ENCODE results near the gene LRRC70.
"Not testable (repeated sequence)": the region's sequence is repeated elsewhere in the genome, so short reads cannot be mapped to it uniquely, and the experiment has no call there.

Gene LRRC70

DNA sequence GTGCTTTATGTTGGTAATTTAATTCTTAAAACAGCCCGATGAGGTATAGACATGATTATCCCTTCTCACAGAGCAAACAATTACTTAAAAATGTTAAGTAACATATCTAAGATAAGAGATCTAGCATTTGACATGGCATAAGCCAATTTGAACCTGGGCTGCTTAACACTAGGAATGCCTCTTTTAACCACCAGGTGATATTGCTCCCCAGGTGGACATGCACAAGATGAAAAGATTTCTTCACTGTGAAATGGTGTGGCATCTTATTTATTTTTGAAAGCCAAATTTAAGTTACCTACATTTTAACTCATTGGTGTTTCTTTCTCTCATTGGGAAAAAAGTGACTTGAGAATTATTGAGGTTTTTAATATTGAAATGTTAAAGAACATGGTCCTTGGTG, 15.8 kb upstream of the LRRC70 start:
- no peak overlapping the region for H3K9ac ChIP-seq (ENCODE audit: insufficient read length, low read depth)
- H3K4me1 ChIP-seq (ENCODE audit: insufficient read depth, insufficient read length), result no peaks in the 10 kb centered on the region
- DNase-seq (ENCODE audit: low read depth, low spot score), result no peak
- no peaks in the 10 kb centered on the region for H3K27me3 ChIP-seq (ENCODE audit: insufficient read depth, insufficient read length)
- no peaks in the 10 kb centered on the region; the same call in 1 of the 2 replicates for H3K9me3 ChIP-seq (ENCODE audit: insufficient read depth, low read length)
- H3K4me3 ChIP-seq (ENCODE audit: insufficient read length, low read depth), result no peak overlapping the region
- H3K36me3 ChIP-seq (ENCODE audit: insufficient read depth, insufficient read length, low read length), result peaks cover 14% of the 10 kb centered on the region
- TF ChIP-seq YY1 (IDR thresholded peaks at IDR 0.05; ENCODE audit: insufficient read depth, insufficient read length), result no peak

DNA sequence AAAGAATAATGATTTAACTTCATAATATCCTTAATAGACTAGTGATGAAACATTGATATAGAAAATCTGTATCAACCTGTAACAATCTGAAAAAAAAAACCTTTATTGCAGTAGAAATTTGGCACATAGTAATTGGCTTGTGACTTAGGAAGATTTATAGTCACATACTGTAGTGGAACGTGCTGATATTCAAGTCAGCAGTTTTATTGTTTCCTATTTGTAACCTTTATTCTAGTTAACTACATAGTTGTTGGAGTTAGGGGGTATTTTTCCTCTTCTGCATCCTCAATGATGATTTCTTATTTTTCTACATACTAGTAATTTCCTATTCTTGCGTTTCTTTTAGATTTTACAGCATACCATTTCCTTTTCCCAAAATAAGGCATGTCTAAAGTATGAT, 14.5 kb upstream of the LRRC70 start:
- H3K4me3 ChIP-seq (ENCODE audit: insufficient read length, low read depth), result no peak overlapping the region
- no peak overlapping the region for H3K9ac ChIP-seq (ENCODE audit: insufficient read length, low read depth)
- H3K27me3 ChIP-seq (ENCODE audit: insufficient read depth, insufficient read length), result no peaks in the 10 kb centered on the region
- no peak for TF ChIP-seq SUZ12 (IDR thresholded peaks at IDR 0.05; ENCODE audit: extremely low read depth, insufficient read depth, insufficient read length)
- no peak for TF ChIP-seq YY1 (IDR thresholded peaks at IDR 0.05; ENCODE audit: insufficient read depth, insufficient read length)
- no peak for TF ChIP-seq ZNF274 (IDR thresholded peaks at IDR 0.05; ENCODE audit: low read depth, low read length)
- no peaks in the 10 kb centered on the region for H3K4me1 ChIP-seq (ENCODE audit: insufficient read depth, insufficient read length)
- H3K9me3 ChIP-seq (ENCODE audit: insufficient read depth, low read length), result no peaks in the 10 kb centered on the region; the same call in 1 of the 2 replicates
- H3K36me3 ChIP-seq (ENCODE audit: insufficient read depth, insufficient read length, low read length), result peaks cover 10% of the 10 kb centered on the region
- no peak for DNase-seq (ENCODE audit: low read depth, low spot score)

DNA sequence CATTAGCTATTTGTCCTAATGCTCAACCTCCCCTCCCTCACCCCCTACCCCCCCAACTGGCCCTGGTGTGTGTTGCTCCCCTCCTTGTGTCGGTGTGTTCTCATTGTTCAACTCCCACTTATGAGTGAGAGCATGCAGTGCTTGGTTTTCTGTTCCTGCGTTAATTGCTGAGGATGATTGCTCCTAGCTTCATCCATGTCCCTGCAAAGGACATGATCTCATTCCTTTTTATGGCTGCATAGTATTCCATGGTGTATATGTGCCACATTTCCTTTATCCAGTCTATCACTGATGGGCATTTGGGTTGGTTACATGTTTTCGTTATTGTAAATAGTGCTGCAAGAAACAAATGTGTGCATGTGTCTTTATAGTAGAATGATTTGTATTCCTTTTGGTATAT, 12.9 kb upstream of the LRRC70 start:
- H3K9ac ChIP-seq (ENCODE audit: insufficient read length, low read depth); H3K4me3 ChIP-seq (ENCODE audit: insufficient read length, low read depth); H3K27me3 ChIP-seq (ENCODE audit: insufficient read depth, insufficient read length); H3K36me3 ChIP-seq (ENCODE audit: insufficient read depth, insufficient read length, low read length); H3K4me1 ChIP-seq (ENCODE audit: insufficient read depth, insufficient read length); H3K9me3 ChIP-seq (ENCODE audit: insufficient read depth, low read length); DNase-seq (ENCODE audit: low read depth, low spot score): not testable (repeated sequence)

DNA sequence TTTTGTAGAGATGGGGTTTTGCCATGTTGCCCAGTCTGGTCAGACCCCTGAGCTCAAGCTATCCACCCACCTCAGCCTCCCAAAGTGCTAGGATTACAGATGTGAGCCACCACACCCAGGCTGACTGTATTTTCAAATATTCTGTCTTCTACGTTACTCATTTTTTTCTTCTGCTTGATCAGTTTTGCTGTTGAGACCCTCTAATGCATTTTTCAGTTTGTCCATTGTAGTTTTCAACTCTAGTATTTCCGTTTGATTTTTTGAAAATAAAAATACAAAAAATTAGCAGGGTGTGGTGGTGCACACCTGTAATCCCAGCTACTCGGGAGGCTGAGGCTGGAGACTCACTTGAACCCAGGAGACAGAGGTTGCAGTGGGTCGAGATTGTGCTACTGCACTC, 10.5 kb upstream of the LRRC70 start:
- Histone ChIP-seq H3K9me3 (ENCODE audit: insufficient read depth, low read length) (no peaks in the 10 kb centered on the region; the same call in 1 of the 2 replicates), H3K36me3 (ENCODE audit: insufficient read depth, insufficient read length, low read length) (peaks cover 6% of the 10 kb centered on the region), H3K9ac (ENCODE audit: insufficient read length, low read depth) (no peak overlapping the region), H3K27me3 (ENCODE audit: insufficient read depth, insufficient read length) (no peaks in the 10 kb centered on the region), H3K4me1 (ENCODE audit: insufficient read depth, insufficient read length) (no peaks in the 10 kb centered on the region), H3K4me3 (ENCODE audit: insufficient read length, low read depth) (no peak overlapping the region)
- no peak for TF ChIP-seq YY1 (IDR thresholded peaks at IDR 0.05; ENCODE audit: insufficient read depth, insufficient read length)
- no peak for TF ChIP-seq SUZ12 (IDR thresholded peaks at IDR 0.05; ENCODE audit: extremely low read depth, insufficient read depth, insufficient read length)
- no peak for TF ChIP-seq ZNF274 (IDR thresholded peaks at IDR 0.05; ENCODE audit: low read depth, low read length)
- DNase-seq (ENCODE audit: low read depth, low spot score), result no peak

DNA sequence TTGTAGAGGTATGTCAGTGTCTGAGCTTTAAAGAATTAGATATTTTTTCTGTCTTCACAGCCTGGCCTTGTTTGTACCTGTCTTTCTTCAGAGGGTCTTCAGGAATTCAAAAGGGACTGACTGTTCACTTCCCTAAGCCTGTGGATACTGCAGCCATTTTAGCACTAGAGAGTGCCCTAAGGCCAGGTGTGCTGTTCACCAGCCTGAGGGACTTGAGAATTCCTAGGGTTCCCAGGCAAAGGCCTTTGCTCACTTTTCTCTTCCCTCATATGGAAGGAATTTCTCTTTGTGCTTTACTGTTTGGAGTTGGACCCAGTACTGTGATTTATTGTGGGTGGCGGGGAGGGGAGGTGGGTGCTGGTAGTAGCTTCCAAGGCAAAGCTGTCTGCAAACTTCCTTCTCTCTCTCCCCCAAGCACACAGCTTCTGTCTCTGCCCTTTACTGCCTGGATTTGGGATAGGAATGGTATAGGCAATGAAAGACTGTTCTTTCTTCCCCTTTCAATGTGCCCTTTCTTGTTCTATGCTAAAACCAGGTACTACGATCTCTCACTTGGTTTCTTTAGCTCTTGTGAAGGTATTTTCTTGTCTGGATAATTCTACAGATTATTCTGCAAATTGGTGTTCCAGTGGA, 9.7 kb upstream of the LRRC70 start:
- Histone ChIP-seq H3K9me3 (ENCODE audit: insufficient read depth, low read length) (no peaks in the 10 kb centered on the region; the same call in 1 of the 2 replicates), H3K4me3 (ENCODE audit: insufficient read length, low read depth) (no peak overlapping the region), H3K36me3 (ENCODE audit: insufficient read depth, insufficient read length, low read length) (peaks cover 6% of the 10 kb centered on the region), H3K4me1 (ENCODE audit: insufficient read depth, insufficient read length) (no peaks in the 10 kb centered on the region), H3K27me3 (ENCODE audit: insufficient read depth, insufficient read length) (no peaks in the 10 kb centered on the region), H3K9ac (ENCODE audit: insufficient read length, low read depth) (no peak overlapping the region)
- TF ChIP-seq SUZ12 (IDR thresholded peaks at IDR 0.05; ENCODE audit: extremely low read depth, insufficient read depth, insufficient read length) (no peak), YY1 (IDR thresholded peaks at IDR 0.05; ENCODE audit: insufficient read depth, insufficient read length) (no peak), ZNF274 (IDR thresholded peaks at IDR 0.05; ENCODE audit: low read depth, low read length) (no peak)
- peak; percentile 9 for DNase-seq (ENCODE audit: low read depth, low spot score)

DNA sequence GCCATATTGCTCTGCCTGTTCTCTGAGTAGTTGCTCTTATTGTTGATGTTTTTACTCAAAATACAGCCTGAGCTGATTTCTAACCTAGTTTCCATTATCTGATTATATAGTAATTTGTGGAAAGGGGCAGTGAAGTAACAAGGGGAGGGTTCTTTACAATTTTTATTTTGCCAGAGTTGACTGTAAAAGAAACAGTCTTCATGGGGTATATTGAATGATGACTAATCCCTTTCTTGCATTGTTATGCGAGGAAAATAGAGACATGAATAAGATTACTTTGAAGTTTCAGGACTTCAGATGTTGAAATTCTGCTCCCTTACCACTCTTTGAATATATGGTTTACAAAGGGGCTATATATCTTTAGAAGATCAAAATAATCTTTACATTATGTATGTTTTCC, 9.1 kb upstream of the LRRC70 start:
- Histone ChIP-seq H3K9ac (ENCODE audit: insufficient read length, low read depth) (no peak overlapping the region), H3K4me1 (ENCODE audit: insufficient read depth, insufficient read length) (no peaks in the 10 kb centered on the region), H3K9me3 (ENCODE audit: insufficient read depth, low read length) (no peaks in the 10 kb centered on the region; the same call in 1 of the 2 replicates), H3K36me3 (ENCODE audit: insufficient read depth, insufficient read length, low read length) (peaks cover 6% of the 10 kb centered on the region), H3K27me3 (ENCODE audit: insufficient read depth, insufficient read length) (no peaks in the 10 kb centered on the region), H3K4me3 (ENCODE audit: insufficient read length, low read depth) (no peak overlapping the region)
- TF ChIP-seq SUZ12 (IDR thresholded peaks at IDR 0.05; ENCODE audit: extremely low read depth, insufficient read depth, insufficient read length) (no peak), YY1 (IDR thresholded peaks at IDR 0.05; ENCODE audit: insufficient read depth, insufficient read length) (no peak), ZNF274 (IDR thresholded peaks at IDR 0.05; ENCODE audit: low read depth, low read length) (no peak)
- DNase-seq (ENCODE audit: low read depth, low spot score), result no peak

DNA sequence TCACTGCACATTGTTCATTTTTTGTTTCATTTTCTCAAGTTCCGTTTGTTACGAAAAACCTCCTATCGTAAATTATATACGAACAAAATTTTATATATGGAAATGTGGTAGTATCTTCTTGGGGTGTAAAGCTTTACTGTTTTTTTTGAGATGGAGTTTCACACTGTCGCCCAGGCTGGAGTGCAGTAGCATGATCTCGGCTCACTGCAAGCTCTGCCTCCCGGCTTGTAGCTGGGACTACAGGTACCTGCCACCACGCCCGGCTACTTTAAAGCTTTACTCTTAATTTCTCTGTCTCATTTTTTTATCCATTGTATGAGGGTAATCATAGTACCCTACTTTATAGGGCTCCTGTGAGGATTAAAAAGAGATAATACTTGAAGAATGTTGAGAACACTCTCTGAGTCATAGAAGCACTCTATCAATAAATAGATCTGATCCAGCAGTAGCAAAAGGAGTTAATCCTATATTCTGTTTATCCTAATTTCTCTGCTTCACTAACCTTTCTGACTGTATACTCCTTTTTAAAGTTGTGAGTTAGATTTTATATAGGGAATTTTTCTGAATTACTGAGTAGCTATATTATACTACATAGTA, 5.6 kb upstream of the LRRC70 start:
- Histone ChIP-seq H3K36me3 (ENCODE audit: insufficient read depth, insufficient read length, low read length) (no peaks in the 10 kb centered on the region), H3K9ac (ENCODE audit: insufficient read length, low read depth) (no peak overlapping the region), H3K27me3 (ENCODE audit: insufficient read depth, insufficient read length) (no peaks in the 10 kb centered on the region), H3K4me3 (ENCODE audit: insufficient read length, low read depth) (no peak overlapping the region), H3K9me3 (ENCODE audit: insufficient read depth, low read length) (no peaks in the 10 kb centered on the region), H3K4me1 (ENCODE audit: insufficient read depth, insufficient read length) (no peaks in the 10 kb centered on the region)
- no peak for TF ChIP-seq SUZ12 (IDR thresholded peaks at IDR 0.05; ENCODE audit: extremely low read depth, insufficient read depth, insufficient read length)
- TF ChIP-seq ZNF274 (IDR thresholded peaks at IDR 0.05; ENCODE audit: low read depth, low read length), result no peak
- no peak for TF ChIP-seq YY1 (IDR thresholded peaks at IDR 0.05; ENCODE audit: insufficient read depth, insufficient read length)
- no peak for DNase-seq (ENCODE audit: low read depth, low spot score)
